ENCODE data around the gene MEGF6. TPM values are rescaled to one million over a fixed set of nuclear protein-coding genes. Genes with fewer than 3 reads are reported as not detected.
A peak's percentile ranks its signal among the peaks of the same experiment; 100 is the strongest.

Gene MEGF6
- total RNA-seq, 1 experiment from 2014 or later = 2.0 TPM

DNA sequence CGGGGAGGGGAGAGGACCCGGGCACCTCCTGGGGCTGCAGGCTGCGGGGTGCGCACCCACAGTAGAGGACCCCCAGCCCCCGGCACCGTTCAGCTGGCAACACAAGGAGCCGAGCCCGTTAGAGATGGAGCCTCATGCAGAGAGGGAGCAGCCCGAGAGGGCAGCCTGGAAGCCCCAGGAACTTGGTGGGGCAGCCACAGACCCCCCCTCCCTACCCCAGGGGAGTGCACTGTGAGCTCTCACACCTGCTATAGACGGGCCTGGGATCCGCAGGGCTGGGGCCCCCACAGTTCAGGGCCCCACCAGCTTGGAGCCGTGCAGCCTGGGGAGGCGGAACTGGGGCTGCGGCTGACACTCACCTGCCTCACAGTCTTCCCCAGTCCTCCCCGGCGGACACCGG lies 109.9 kb downstream of the MEGF6 start:
- Histone ChIP-seq H3K36me3 (no peaks in the 10 kb centered on the region), H3K4me1 (replicated peaks) (peaks cover 33% of the 10 kb centered on the region), H3K9me3 (replicated peaks) (no peaks in the 10 kb centered on the region)

DNA sequence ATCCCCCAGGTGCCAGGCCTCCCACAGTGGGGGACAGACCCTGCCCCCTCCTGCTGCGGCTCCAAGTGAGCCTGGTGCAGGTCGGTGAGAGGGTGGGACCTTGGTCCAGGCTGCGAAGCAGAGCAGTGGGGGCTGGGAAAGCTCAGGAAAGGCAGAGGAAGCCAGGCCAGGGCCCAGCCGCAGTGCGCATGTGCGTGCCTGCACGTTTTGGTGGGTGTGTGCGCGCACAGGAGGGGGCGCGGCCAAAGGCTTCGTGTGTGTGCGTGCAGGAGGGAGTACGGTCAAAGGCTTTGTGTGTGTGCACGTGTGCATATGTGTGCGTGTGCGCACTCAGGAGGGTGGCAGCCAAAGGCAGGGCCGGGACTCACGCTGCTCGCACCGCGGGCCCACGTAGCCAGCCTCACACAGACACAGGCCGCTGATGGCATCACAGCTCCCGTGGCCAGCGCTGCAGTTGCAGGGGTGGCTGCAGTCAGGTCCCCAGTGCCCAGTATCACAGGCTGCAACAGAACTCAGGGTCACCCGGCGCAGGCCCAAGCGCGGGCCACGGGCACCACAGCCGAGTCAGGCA lies 111.0 kb downstream of the MEGF6 start:
- Histone ChIP-seq H3K27me3 (replicated peaks) (no peaks in the 10 kb centered on the region), H3K4me3 (no peak overlapping the region), H3K36me3 (no peaks in the 10 kb centered on the region), H3K27ac (no peak overlapping the region), H3K4me1 (replicated peaks) (peaks cover 41% of the 10 kb centered on the region), H3K9me3 (replicated peaks) (no peaks in the 10 kb centered on the region)
- no peak for DNase-seq (ENCODE audit: low read depth in 1 of 2, low spot score in 2 of 2)

More for the DNA sequence above, 109.9 kb downstream of the MEGF6 start:
- no peak for DNase-seq (ENCODE audit: low read depth in 1 of 2, low spot score in 2 of 2)
- Histone ChIP-seq H3K27me3 (replicated peaks) (no peaks in the 10 kb centered on the region), H3K4me3 (no peak overlapping the region), H3K27ac (no peak overlapping the region)

DNA sequence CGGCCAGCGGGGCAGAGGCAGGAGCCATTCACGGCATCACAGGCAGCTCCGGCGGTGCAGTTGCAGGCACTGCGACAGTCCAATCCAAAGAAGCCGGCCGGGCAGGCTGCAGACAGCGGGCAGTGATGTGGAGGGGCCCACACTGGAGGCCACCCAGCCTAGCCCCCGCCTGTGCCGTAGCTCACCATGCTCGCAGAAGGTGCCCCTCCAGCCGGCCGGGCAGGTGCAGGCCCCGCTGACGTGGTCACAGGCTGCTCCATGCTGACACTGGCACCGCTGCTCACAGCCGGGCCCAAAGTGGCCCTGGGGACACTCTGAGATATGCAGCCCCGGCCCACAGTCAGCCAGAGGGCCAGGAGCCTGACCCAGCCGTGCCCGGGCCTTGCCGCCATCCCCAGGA lies 111.7 kb downstream of the MEGF6 start:
- Histone ChIP-seq H3K9me3 (replicated peaks) (no peaks in the 10 kb centered on the region), H3K36me3 (no peaks in the 10 kb centered on the region), H3K27me3 (replicated peaks) (no peaks in the 10 kb centered on the region), H3K4me1 (replicated peaks) (peaks cover 41% of the 10 kb centered on the region), H3K4me3 (no peak overlapping the region), H3K27ac (no peak overlapping the region)
- no peak for DNase-seq (ENCODE audit: low read depth in 1 of 2, low spot score in 2 of 2)

DNA sequence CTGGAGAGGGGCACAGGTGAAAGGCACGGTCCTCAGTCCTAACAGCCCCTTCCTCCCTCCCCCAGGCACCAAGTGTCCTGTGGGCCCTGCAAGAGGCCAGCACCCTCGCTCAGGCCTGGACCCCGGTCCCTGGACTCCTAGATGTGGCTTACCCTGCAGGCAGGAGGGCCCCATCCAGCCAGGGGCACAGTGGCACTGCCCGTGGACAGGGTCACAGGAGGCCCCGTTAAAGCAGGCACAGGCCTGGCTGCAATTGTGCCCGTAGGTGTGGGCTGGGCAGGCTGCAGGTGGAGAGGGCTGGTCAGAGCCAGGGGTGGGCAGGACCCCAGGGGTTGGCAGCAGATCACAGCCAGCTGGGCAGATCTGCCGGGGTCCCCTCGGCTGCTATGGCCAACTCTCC lies 112.3 kb downstream of the MEGF6 start:
- Histone ChIP-seq H3K27me3 (replicated peaks) (no peaks in the 10 kb centered on the region), H3K9me3 (replicated peaks) (no peaks in the 10 kb centered on the region), H3K27ac (no peak overlapping the region), H3K36me3 (no peaks in the 10 kb centered on the region), H3K4me1 (replicated peaks) (peaks cover 35% of the 10 kb centered on the region), H3K4me3 (no peak overlapping the region)
- DNase-seq (ENCODE audit: low read depth in 1 of 2, low spot score in 2 of 2) = no peak

DNA sequence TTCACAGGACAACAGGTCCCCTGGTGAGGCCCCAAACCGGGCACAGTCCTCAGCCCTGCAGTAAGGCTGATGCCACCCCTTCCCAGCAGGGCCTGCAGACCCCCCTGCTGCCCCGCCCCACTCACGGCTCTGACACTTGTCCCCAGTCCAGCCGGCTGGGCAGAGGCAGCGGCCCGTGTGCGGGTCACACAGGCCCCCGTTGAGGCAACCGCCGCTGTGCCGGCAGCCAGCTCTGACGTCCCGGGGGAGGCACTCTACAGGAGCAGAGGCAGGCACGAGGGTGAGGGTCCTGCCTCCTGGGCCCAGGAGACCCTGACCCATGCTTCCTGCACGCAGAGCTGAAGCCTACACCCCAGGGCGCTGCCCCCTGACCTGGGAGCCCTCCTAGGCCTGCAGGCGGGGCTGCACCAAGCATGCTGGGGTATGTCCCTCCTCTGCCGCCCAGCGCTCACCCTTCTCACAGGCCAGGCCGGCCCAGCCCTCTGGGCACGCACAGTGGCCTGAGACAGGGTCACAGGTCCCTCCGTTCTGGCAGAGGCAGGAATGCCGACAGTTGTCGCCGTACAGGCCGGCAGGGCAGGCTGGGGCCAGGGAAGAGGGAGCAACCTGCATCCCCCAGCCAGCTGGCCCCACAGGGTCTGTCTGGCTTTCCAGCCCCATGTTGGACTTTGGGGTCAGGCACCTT lies 112.9 kb downstream of the MEGF6 start:
- Histone ChIP-seq H3K27me3 (replicated peaks) (no peaks in the 10 kb centered on the region), H3K36me3 (no peaks in the 10 kb centered on the region), H3K9me3 (replicated peaks) (no peaks in the 10 kb centered on the region), H3K4me3 (no peak overlapping the region), H3K27ac (no peak overlapping the region), H3K4me1 (replicated peaks) (peaks cover 30% of the 10 kb centered on the region)
- DNase-seq (ENCODE audit: low read depth in 1 of 2, low spot score in 2 of 2) = no peak

DNA sequence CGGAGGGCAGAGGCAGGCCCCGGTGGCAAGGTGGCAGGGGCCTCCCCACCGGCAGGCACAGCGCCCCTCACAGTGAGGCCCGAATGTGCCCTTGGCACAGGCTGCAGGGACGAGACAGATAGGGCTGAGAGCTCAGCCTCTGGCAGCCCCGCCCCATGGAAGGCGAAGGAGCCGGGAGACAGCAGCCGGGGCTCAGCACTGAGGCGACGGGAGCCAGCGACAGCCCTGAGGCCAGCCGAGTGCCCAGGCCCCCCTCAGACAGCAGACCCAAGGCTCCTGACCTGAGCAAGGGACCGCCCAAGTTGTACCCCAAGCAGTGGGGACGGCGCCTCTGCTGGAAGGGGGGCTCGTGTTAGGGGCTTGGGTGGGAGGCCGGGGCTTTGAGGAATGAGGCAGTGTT lies 113.8 kb downstream of the MEGF6 start:
- H3K4me3 ChIP-seq = no peak overlapping the region
- peaks cover 26% of the 10 kb centered on the region for H3K4me1 ChIP-seq (replicated peaks)
- H3K27me3 ChIP-seq (replicated peaks) = no peaks in the 10 kb centered on the region
- DNase-seq (ENCODE audit: low read depth in 1 of 2, low spot score in 2 of 2) = no peak
- no peaks in the 10 kb centered on the region for H3K36me3 ChIP-seq
- no peaks in the 10 kb centered on the region for H3K9me3 ChIP-seq (replicated peaks)
- no peak overlapping the region for H3K27ac ChIP-seq

DNA sequence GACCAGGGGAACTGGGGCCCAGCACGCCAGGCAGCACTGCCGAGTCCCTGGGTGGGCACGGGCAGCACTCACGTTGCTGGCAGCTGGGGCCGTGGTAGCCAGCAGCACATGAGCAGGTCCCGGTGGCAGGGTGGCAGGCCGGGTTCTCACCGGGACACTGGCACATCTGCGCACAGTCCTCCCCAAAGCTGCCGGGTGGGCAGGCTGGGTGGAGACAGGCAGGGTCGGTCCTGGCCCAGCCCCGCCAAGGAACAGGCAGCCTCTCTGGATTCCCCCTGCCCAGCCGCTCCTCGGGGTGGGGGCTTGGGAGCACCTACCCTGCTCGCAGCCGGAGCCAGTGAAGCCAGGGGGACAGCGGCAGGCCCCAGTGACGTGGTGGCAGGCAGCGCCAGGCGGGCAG lies 114.4 kb downstream of the MEGF6 start:
- Histone ChIP-seq H3K4me1 (replicated peaks) (peaks cover 22% of the 10 kb centered on the region), H3K36me3 (no peaks in the 10 kb centered on the region), H3K27me3 (replicated peaks) (no peaks in the 10 kb centered on the region), H3K9me3 (replicated peaks) (no peaks in the 10 kb centered on the region), H3K27ac (no peak overlapping the region), H3K4me3 (no peak overlapping the region)
- no peak for DNase-seq (ENCODE audit: low read depth in 1 of 2, low spot score in 2 of 2)

DNA sequence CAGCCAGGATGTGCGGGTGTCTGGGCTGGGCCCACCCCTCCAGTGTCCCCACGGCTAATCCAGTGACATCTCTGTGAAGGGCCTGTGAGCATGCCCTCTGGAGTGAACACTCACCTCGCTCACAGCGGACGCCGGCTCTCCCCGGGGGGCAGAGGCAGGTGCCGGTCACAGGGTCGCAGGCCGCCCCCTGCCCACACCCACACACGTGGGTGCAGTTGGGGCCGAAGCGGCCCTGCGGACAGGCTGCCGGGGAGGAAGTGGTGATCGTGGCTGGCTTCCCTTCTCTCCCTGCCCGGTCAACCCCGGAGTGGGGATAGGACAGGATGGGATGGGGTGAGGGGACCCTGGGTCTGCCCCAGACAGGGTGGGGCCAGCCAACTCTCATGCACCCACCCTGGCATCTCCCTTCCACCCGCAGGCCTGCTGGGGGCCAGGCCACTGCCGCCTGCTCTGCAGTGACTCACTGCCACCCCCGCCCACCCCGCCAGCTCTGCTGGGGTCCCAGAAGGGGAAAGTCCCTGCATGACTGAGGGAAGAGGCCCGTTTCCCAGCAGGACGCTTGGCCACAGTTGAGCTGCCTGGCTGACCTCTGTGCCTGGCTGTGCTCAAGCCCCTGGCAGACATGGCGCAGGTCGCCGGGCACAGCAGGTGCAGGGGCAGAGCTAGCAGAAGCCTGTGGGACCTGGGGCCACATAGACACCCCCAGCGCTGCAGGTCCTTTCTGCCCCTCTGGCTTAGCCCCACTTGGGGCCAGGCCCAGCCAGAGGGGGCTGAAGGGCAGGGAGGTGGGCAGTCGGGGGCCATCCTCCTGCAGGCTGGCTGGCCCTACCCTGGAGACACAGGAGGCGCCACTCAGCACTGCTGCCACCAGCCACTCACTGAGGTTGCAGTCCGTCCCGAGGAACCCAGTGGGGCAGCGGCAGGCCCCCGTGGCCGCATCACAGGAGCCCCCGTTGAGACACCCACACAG lies 115.2 kb downstream of the MEGF6 start:
- Histone ChIP-seq H3K4me1 (replicated peaks) (peaks cover 22% of the 10 kb centered on the region), H3K4me3 (peak overlapping the region; percentile 9; the same call in 1 of the 2 replicates), H3K27ac (peak overlapping the region; percentile 16; the same call in 1 of the 2 replicates), H3K27me3 (replicated peaks) (no peaks in the 10 kb centered on the region), H3K9me3 (replicated peaks) (no peaks in the 10 kb centered on the region), H3K36me3 (no peaks in the 10 kb centered on the region)
- peak; percentile 66 to 87 for DNase-seq (ENCODE audit: low read depth in 1 of 2, low spot score in 2 of 2)

DNA sequence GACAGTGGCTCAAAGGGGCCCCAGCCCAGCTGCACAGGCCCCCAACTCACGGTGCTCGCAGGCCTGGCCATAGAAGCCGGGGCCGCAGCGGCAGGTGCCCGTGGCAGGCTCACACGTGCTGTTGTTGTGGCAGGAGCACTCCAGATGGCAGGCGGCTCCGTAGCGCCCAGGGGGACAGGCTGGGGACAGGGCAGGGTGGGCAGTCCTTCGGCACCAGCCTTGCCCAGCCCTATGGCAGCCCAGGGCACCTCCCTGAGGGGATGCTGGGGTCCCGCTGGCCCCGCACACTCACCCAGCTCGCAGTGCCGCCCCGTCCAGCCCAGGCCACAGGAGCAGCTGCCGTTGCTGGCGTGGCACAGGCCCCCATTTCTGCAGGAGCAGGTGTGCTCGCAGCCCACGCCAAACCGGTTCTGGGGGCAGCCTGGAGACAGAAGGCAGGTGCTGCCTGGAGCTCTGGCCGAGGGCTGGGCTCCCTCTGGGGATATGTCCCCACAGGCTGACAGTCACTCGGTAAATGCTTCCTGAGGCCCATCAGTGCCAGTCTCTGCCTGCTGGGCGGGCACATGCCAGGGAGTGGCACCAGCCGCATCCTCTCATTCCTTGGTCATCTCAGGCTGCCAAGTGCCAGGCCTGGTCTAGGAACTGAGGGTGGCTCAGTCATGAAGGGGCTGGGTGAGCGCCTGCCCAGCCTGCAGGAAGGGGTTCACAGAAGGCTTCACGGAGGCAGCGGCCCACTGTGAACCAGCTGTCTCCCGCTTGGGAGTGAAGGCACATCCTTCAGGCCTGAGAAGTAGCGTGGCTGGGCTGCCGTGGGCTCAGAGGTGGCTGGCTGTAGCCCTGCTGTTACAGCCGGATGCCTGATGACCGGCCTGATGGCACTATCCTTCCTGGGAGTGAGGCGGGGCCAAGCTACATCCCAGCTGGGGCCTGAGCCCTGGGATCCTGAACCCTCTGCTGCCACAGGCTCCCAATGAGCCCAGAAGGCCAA lies 116.7 kb downstream of the MEGF6 start:
- no peak for DNase-seq (ENCODE audit: low read depth in 1 of 2, low spot score in 2 of 2)
- H3K4me1 ChIP-seq (replicated peaks) = peaks cover 22% of the 10 kb centered on the region
- H3K27me3 ChIP-seq (replicated peaks) = no peaks in the 10 kb centered on the region
- H3K27ac ChIP-seq = no peak overlapping the region; the same call in 1 of the 2 replicates
- no peak overlapping the region for H3K4me3 ChIP-seq
- H3K9me3 ChIP-seq (replicated peaks) = no peaks in the 10 kb centered on the region
- H3K36me3 ChIP-seq = no peaks in the 10 kb centered on the region

DNA sequence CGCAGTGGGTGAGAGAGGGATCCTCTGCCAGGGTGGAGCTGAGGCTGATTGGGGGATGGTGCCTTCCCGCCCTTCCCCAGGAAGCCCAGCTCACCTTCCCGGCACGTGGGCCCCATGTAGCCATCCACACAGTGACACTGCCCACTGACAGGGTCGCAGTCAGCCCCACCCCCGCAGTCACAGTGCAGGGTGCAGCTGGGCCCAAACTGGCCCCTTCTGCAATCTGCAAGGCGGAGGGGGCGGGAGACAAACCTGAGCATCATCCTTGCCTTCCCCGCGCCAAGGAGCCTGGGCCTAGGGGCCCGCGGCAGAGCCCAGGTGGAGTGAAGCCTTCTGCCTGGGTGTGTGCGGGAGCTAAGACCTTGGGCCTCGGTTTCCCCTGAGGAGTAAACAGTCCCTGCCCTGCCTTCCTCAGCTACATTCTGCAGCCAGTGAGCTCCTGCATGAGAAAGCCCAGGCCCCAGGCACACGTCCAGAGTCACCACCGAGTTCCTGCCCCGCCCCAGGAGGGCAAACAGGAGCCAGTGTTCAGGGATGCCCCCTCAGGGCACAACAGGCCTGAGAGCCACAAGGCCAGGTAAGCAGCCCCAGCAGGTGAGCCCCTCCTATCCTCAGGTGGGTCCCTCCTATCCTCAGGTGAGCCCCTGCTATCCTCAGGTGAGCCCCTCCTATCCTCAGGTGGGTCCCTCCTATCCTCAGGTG lies 118.6 kb downstream of the MEGF6 start:
- H3K27me3 ChIP-seq (replicated peaks) = no peaks in the 10 kb centered on the region
- DNase-seq (ENCODE audit: low read depth in 1 of 2, low spot score in 2 of 2) = no peak
- H3K4me1 ChIP-seq (replicated peaks) = peaks cover 22% of the 10 kb centered on the region
- no peak overlapping the region for H3K27ac ChIP-seq
- no peaks in the 10 kb centered on the region for H3K36me3 ChIP-seq
- peaks cover 3% of the 10 kb centered on the region; the same call in 1 of the 2 replicates for H3K9me3 ChIP-seq (replicated peaks)
- no peak overlapping the region for H3K4me3 ChIP-seq

DNA sequence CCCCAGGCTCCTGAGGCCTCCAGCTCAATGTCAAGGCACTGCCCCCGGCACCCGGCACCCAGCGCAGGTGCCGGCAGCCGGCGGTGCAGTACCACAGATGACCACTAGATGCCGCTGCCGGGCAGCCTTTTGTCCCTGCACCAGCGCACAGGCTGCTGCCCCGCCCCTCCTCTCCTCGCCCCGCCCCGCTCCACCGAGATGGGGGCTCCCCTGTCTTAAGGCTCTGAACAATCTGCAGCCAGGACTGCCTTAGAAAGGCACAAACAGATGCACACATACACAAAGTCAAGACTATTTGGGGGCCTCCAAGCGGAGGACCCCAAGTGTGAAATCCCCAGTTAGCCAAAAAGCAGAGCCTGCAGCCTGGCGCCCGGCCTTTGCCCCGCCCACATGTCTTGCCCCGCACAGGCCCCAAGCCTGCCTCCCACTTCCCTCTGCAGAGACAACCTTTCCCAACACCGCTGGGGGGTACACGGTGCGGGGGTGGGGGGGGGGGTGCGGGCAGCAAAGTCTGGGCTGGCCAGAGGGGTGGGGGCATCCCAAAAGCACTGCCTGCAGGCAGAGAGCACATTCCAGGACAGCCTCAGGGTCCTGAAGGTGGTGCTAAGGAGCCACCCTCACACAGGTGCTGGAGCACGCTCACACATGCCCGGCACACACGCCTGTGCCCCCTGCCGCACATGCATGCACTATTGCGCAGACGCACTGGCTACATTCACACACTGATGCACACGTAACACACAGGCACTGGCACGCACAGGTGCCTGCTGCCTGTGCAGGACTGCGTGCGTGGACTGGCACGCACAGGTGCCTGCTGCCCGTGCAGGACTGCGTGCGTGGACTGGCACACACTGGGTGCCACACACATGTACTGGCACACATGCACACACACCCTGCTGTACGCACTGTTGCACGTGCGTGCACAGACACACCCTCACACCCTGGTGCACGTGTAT lies 119.7 kb downstream of the MEGF6 start:
- DNase-seq (ENCODE audit: low read depth in 1 of 2, low spot score in 2 of 2) = peak; percentile 52 to 74
- Histone ChIP-seq H3K4me1 (replicated peaks) (peaks cover 19% of the 10 kb centered on the region), H3K27ac (no peak overlapping the region), H3K36me3 (no peaks in the 10 kb centered on the region), H3K27me3 (replicated peaks) (no peaks in the 10 kb centered on the region), H3K9me3 (replicated peaks) (peaks cover 3% of the 10 kb centered on the region), H3K4me3 (no peak overlapping the region)
